HG03097 (cell line): ENCODE data around the gene FKBP7.
"Not testable (repeated sequence)": the region's sequence is repeated elsewhere in the genome, so short reads cannot be mapped to it uniquely, and the experiment has no call there.

Source experiments
- ATAC-seq: cut with Tn5 transposase; IDR thresholded peaks from one replicate; pipeline ENCODE4 v1.9.1; 2021; ENCODE audit not compliant: unreplicated experiment, low FRiP score

FKBP7 gene, protein sequence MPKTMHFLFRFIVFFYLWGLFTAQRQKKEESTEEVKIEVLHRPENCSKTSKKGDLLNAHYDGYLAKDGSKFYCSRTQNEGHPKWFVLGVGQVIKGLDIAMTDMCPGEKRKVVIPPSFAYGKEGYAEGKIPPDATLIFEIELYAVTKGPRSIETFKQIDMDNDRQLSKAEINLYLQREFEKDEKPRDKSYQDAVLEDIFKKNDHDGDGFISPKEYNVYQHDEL

DNA sequence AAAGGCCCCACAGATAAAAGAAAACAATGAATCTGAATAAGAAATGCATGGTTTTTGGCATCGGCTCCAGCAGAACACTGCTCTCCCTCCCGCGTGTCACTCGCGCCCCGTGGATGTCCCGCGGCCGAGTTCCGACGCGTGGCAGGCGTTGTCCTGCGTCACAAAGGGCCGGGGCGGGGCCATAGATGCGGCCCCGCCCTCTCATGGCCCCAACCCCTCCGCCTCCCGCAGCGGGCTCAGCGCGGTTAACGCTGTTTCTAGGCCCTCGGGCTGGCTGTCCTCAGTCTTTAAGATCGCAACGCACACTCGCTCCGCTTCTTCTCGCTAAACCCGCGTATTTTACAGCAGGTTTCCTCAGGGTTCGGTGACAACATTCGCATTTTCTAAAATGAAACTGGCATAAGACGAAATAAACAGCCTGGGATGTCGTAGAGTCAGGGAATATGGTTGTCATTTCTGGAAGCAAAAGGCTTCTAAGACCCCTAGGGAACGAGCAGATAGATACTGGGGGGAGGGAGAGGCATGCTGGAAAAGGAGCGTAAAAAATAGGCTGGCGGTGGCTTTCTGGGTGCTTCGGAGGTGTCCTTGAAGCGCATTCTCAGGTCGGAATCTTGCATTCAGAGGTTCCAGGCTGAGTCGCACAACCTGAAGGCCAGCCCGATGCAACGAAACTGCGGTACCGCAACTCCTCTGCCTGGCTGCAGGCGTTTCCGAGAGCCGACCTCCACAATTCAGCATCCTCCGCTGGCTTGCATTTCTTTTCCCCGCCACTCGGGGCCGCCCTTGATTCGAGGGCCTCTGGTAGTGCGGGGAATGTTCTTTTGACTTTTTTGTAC lies at the start of gene FKBP7:
Gene FKBP7, minus strand, starts transcription at position 162 of the 836 bp plus-strand sequence. Its CDS starts 101 bp downstream, at position 61.
- peak; percentile 46 for ATAC-seq

DNA sequence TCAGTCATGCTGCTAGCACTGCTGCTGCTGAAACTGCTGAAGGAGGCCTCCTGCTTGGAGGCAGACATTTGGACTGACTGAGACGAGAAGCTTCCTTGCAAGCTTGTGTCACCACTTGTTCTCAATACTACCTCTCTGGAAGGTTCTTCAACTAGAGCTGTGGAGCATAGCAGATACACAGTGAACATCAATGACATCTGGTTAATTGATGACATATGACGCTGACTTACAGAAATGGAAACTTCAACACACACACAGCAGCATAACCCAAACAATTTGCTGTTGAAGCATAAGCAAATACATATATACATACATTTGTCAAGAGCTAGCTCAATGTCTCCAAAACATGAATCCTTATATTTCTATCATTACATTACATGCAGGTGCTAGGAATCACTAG lies 49.2 kb upstream of the FKBP7 start:
- ATAC-seq = no peak

DNA sequence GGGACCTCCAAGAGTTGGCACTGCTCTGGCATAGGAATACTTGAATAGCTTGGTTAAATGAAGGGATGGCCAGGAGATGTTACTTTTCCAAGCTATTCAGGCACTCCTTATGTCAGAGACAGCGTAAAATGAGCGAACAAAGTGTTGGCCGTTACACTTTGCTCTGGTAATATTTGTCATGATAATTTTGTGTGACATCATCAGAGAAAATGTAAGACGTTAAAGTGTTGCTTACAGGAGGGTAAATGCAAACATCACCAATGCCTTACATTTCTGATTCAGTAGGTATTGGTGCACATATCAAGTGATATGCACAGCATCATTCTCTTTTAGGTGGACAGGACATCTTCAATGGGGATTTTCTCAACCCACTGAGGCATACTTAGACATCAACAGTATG lies 47.9 kb upstream of the FKBP7 start:
- no peak for ATAC-seq

DNA sequence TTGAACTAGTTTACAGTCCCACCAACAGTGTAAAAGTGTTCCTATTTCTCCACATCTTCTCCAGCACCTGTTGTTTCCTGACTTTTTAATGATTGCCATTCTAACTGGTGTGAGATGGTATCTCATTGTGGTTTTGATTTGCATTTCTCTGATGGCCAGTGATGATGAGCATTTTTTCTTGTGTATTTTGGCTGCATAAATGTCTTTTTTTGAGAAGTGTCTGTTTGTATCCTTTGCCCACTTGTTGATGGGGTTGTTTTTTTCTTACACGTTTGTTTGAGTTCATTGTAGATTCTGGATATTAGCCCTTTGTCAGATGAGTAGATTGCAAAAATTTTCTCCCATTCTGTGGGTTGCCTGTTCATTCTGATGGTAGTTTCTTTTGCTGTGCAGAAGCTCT lies 47.1 kb upstream of the FKBP7 start:
- ATAC-seq = not testable (repeated sequence)

DNA sequence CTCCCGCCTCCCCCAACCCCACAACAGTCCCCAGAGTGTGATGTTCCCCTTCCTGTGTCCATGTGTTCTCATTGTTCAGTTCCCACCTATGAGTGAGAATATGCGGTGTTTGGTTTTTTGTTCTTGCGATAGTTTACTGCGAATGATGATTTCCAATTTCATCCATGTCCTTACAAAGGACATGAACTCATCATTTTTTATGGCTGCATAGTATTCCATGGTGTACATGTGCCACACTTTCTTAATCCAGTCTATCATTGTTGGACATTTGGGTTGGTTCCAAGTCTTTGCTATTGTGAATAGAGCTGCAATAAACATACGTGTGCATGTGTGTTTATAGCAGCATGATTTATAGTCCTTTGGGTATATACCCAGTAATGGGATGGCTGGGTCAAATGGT lies 46.6 kb upstream of the FKBP7 start:
- ATAC-seq = not testable (repeated sequence)

DNA sequence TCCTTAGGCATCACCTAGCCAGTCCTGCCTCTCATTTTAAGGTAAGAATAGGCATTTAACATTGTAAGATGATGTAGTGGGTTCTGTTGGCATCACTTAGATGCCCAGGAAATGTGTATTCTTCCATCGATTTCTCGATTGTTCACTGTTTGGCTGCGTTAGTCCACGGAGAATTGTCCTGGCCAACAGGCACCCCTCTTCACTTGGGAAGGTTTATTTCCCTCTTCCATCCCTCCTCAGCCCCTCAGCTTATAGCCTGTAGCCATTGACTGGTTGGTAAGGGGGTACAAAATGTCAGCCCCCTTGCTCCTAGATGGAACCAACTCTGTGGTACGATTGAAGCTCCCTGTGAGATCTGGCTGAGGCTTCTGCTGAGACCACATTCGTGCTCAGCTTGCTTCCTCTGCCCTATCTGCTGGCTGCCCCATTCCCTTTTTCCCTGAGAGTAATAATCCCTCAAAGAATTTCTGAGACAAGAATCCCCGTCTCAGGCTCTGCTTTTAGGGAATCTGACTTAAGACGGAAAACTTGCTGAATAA lies 45.3 kb upstream of the FKBP7 start:
- peak; percentile 10 for ATAC-seq

DNA sequence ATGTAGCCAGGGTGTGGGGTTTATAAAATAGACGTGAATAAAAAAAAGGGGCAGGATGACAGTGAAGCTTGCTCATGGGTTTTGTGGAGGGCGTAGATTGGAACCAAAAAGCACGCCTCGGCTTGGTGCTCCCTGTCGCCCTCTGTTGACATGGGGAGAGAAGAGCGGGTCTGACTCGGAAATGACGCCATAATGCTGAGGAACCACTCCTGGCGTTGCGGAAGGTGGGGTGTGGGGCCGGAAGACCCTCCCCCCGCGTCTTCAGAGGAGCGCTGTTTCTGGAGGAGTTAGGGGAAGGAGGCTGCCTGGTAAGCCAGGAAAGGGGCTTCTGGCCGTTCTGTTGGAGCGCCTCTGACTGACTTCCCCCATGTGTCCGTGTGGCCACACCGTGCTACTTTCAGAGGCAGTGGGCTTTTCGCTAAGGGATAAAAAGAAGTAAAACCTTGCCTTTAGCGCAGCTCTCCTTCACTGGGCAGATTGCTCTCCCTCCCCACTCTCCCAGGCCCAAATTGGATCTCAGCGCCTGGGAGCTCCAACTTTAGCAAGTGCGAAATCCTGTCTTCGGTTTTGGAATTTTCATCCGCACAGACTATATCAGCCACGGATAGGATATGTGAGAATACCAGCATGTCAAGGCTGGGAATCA lies 44.7 kb upstream of the FKBP7 start:
- peak; percentile 68 for ATAC-seq

DNA sequence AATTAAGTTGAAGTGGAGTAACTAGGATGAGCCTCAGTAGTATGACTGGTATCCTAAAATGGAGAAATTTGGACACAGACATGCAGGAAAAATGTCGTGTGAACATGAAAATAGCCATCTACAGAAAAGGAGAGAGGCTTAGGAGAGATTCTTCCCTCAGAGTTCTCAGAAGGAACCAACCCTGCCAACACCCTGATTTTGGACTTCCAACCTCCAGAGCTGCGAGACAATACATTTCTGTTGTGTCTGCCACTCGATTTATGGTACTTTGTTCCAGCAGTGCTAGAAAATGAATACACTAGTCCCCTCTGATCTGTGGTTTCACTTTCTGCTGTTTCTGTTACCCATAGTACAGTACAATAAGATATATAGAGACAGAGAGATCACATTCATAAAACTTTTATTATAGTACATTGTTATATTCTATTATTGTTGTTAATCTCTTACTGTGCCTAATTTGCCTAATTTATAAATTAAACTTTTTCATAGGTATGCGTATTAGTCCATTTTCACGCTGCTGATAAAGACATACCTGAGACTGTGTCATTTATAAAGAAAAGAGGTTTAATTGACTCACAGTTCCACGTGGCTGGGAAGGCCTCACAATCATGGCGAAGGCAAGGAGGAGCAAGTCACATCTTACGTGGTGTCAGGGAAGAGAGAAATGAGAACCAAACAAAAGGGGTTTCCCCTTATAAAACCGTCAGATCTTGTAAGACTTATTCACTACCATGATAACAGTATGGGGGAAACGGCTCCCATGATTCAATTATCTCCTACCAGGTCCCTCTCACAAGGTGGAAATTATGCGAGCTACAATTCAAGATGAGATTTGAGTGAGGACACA lies 43.1 kb upstream of the FKBP7 start:
- ATAC-seq = no peak

DNA sequence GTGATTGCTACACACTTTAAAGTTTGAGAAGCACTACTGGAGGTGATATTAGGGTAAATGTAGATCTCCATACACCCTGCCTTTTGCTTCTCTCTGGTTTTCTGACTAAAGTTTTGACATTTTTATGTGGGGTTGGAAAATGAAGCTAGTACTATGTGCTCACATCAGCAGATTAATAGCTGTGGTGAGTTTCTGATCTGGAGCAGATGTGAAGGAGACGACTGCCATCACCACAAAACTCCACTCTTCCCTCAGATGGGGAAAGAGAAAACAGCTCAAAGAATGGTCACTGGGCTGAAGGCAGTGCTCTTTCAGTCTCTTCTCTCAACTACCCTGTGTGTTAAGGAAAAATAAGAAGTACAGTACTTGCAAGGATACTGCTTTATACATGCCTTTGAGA lies 39.1 kb upstream of the FKBP7 start:
- no peak for ATAC-seq

DNA sequence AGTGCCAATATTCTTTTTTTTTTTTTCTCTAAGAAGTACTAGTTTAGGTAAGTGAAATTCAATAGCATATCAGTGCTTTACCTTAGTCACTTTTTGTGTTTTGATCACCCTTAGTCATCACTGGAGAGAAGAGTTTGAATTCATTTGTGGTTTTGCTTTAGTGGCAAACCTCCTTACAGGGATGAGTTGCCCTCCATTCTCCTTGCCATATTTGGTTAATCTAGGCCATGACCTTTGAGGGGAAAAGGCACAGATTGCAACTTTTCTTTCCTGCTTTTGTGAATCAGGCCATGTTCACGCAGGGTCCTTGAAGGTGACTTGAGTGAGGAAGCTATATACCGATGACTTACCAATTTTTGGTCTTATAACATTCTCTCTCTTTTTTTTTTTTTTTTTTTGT lies 36.3 kb upstream of the FKBP7 start:
- no peak for ATAC-seq

DNA sequence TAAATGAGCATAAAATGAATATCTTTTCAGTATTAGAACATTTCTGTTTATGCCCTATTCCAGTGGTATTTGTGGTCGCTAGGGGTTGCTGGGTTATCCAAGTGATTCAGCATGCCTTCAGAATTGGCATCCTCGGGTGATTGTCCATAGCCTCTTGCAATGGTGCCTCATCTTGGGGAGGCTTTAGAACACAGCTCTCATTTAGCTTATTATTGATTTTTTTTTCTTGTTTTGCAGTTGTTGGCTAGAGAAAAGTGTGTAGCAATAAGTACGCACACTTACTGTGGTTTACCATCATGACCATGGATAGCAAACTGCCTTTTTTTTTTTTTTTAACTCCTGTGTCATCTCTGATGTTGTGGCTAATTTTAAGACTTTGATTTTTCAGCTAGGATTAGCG lies 35.5 kb upstream of the FKBP7 start:
- ATAC-seq = no peak

DNA sequence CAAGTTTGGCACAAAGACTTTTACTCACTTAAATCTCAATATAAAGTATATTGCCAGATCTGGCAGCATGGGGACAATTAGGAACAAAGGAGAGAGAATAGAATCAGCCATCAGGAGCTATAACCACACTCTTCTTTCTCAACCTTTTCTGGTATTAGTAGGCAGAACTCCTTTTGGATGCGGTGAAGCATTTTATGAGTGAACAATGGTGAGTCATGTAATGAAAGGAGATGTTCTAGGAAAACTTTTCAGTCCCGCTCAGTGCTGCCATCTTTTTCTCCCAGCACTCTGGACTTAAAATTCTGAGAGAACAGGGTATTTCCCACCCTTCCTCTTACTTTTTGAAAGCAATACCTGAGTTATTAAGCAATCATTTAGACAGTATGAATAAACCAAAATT lies 34.1 kb upstream of the FKBP7 start:
- ATAC-seq = no peak

DNA sequence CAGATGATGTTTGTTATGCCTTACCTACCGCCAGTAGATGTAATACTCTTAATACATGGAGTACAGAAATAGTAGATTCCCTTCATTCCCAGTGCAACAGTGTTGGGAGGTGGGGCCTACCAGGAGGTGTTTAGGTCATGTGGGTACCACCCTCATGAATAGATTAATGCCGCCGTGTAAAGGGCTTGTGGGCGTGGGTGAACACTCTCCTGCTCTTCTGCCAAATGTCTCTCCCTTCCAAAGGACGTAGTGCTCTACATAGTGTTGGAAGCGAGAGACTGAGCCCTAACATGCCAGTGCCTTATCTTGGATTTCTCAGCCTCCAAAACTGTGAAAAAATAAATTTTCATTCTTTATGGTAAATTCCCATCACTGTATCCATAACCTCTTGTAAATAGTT lies 32.0 kb upstream of the FKBP7 start:
- ATAC-seq = no peak

DNA sequence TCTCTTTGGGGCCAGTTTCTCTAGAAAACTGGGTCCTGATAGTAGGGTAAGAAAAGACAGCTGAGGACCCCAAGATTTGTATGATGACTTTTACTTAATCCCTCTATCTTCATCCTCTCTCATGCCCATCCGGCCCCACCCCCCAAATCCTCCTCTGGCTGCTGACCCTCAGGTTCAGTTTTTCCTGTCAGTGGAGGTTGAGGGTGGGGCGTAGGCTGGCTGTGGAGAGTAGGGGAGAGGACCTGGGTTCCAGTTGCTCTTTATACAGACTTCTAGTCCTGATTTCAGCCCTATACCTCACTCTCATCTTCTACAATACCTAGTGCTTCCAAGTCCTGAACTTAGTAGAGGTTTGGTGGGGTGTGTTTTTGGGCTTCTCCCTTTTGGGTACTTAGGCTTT lies 30.2 kb upstream of the FKBP7 start:
- no peak for ATAC-seq

DNA sequence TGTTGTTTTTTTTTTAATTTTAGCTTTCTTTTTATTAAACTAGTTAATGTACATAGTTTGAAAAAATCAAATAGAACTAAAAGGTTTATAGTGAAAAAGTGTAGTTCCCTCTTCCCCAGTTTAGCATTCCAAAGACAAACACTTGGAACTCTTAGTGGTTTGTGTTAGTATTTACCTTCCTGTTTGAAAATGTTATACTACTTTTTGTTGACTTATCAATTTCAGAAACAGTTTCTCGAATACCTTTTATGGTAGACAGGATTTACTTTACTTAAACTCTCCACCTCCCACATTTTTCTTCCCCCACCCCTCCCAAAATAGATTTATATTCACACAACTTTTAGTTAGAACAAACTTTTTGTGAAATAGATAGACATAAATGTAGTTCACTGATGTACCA lies 28.5 kb upstream of the FKBP7 start:
- ATAC-seq = no peak

DNA sequence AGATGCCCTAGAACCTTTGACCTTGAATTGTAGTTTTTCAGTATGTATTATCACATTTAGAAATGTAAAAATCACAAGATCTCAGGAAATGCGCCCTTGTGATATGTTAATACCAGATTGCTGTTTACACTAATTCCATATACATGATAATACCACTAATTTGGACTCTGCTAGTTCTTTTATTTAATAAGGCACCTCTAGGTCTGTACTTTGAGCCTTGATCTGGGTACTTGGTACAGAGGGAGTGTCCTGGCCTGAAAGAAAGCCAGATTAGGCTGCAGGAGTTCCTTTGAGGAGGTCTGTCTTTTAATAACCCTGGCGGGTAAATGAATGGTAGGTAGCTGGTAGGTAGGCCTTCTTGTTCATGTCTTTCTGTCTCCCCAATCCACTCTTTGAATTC lies 28.1 kb upstream of the FKBP7 start:
- ATAC-seq = no peak

DNA sequence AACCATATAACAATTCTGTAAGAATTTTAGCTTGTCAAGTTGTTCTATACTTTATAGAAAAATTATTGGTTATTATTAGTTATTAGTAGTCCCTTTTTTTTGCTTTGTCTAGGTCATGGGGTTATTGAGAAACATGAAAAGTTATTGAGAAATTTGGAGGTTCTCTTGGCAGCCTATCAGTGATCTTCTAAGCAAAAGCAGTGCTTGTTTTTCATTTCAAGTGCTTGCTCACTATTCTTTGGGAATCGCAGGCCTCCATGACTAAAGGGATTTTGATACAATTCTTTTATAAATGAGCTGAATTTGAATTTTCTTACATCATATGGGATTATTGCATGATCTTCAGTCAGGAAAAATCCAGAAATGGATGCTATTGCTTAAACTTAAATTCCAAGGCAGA lies 27.7 kb upstream of the FKBP7 start:
- no peak for ATAC-seq

DNA sequence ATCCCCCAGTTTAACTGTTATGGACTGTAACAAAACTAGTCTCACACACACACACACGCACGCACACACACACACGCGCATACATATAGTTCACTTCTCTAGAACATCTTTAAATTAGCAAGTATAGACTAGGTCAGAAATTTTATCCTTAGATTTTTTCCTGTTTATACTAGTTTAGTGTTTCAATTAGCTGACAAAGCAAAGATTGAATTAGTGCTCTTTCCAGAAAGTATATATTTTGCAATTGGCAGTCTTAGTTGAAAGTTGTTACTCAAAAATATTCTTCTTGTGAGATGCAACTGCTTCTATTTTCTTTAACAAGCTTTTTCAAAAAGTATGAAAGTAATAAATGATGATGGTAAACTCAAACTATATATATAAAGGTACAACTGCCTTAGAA lies 24.4 kb upstream of the FKBP7 start:
- ATAC-seq = no peak

DNA sequence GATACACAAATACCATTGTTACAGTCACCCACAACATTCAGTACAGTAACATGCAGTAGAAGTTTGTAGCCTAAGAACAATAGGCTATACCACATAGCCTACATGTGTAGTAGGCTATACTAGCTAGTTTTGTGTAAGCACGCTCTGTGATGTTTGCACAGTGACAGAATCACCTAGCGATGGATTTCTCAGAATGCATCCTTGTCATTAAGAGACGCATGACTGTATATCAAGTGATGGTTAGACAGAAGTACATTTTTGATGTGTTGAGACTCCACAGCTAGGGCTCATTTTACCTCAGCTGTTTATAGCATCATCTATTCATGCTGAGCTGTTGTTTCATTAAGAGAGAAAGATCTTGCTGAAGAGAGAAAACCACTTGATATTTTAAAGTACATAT lies 21.2 kb upstream of the FKBP7 start:
- no peak for ATAC-seq

DNA sequence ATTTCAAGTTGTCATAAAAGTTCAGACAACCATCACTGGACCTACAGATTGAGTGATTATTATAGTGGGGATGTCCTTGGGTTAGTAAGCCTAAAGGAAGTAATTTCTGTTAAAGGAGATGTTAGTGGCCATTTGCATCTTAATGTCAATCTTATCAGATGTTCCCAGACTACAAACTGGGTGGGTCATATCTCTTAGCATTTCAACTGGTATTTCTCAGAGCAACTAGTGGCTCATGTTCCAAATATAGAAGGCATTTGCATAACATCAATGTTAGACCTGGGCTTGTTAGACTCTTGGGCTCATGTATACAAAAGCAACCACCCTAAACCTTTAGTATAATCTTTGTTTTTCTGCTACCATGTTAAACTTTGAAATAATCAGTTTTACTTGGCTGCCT lies 19.7 kb upstream of the FKBP7 start:
- ATAC-seq = no peak

DNA sequence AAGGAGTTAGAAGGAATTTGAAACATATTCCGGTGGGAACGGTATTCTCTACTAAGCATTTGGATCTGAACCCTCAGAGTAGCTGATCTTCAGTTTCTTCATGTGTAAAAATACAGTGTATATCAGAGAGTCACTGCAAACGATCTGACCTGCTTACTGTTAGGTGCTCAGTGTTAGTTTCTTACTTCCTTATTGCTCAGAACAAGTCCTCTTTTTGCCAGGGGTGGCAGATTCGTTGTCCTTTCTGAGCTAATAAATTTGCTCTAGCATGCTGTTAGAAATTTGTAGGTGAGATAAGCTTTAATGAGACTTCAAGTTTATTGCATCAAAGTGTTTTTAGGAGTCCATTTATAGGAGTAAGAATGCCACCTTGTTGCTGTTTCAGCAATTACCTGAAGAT lies 17.6 kb upstream of the FKBP7 start:
- no peak for ATAC-seq
